ENCODE measurements around the gene CHMP2A. TPM values are rescaled to one million over a fixed set of nuclear protein-coding genes. Genes with fewer than 3 reads are reported as not detected.

Gene CHMP2A
- total RNA-seq, 1 donor from 2014 or later, result 132 TPM

GRCh38 chr19:58568453-58569130 lies 13.7 kb upstream of the CHMP2A start:
- Mint-ChIP-seq H3K27ac (ENCODE audit: unreplicated experiment) (no peak overlapping the region), H3K36me3 (ENCODE audit: unreplicated experiment) (no peaks in the 10 kb centered on the region), H3K4me1 (ENCODE audit: unreplicated experiment) (peaks cover 12% of the 10 kb centered on the region), H3K9me3 (ENCODE audit: unreplicated experiment) (no peaks in the 10 kb centered on the region), H3K27me3 (ENCODE audit: unreplicated experiment) (no peaks in the 10 kb centered on the region), H3K4me3 (ENCODE audit: unreplicated experiment) (no peak overlapping the region)
- DNase-seq (ENCODE audit: extremely low spot score, unreplicated experiment), result no peak
- TF ChIP-seq CTCF (IDR thresholded peaks at IDR 0.05), result no peak

GRCh38 chr19:58566989-58567388 lies 12.1 kb upstream of the CHMP2A start:
- DNase-seq (ENCODE audit: extremely low spot score, unreplicated experiment), result no peak
- no peaks in the 10 kb centered on the region for H3K9me3 Mint-ChIP-seq (ENCODE audit: unreplicated experiment)
- TF ChIP-seq CTCF (IDR thresholded peaks at IDR 0.05), result no peak
- H3K4me1 Mint-ChIP-seq (ENCODE audit: unreplicated experiment), result peaks cover 3% of the 10 kb centered on the region
- no peaks in the 10 kb centered on the region for H3K27me3 Mint-ChIP-seq (ENCODE audit: unreplicated experiment)
- H3K4me3 Mint-ChIP-seq (ENCODE audit: unreplicated experiment), result no peak overlapping the region
- H3K27ac Mint-ChIP-seq (ENCODE audit: unreplicated experiment), result no peak overlapping the region
- H3K36me3 Mint-ChIP-seq (ENCODE audit: unreplicated experiment), result no peaks in the 10 kb centered on the region

GRCh38 chr19:58563823-58564222 lies 8.9 kb upstream of the CHMP2A start:
- Mint-ChIP-seq H3K27me3 (ENCODE audit: unreplicated experiment) (no peaks in the 10 kb centered on the region), H3K36me3 (ENCODE audit: unreplicated experiment) (no peaks in the 10 kb centered on the region), H3K4me1 (ENCODE audit: unreplicated experiment) (peaks cover 8% of the 10 kb centered on the region), H3K27ac (ENCODE audit: unreplicated experiment) (peak overlapping the region; percentile 38), H3K9me3 (ENCODE audit: unreplicated experiment) (no peaks in the 10 kb centered on the region), H3K4me3 (ENCODE audit: unreplicated experiment) (no peak overlapping the region)
- no peak for DNase-seq (ENCODE audit: extremely low spot score, unreplicated experiment)
- TF ChIP-seq CTCF (IDR thresholded peaks at IDR 0.05), result no peak

GRCh38 chr19:58563034-58563573 lies 8.2 kb upstream of the CHMP2A start:
- H3K4me1 Mint-ChIP-seq (ENCODE audit: unreplicated experiment), result peaks cover 8% of the 10 kb centered on the region
- H3K9me3 Mint-ChIP-seq (ENCODE audit: unreplicated experiment), result no peaks in the 10 kb centered on the region
- TF ChIP-seq CTCF (IDR thresholded peaks at IDR 0.05), result no peak
- H3K4me3 Mint-ChIP-seq (ENCODE audit: unreplicated experiment), result no peak overlapping the region
- H3K27ac Mint-ChIP-seq (ENCODE audit: unreplicated experiment), result no peak overlapping the region
- H3K27me3 Mint-ChIP-seq (ENCODE audit: unreplicated experiment), result no peaks in the 10 kb centered on the region
- DNase-seq (ENCODE audit: extremely low spot score, unreplicated experiment), result no peak
- no peaks in the 10 kb centered on the region for H3K36me3 Mint-ChIP-seq (ENCODE audit: unreplicated experiment)

- Mint-ChIP-seq H3K27ac (ENCODE audit: unreplicated experiment) (no peak overlapping the region), H3K9me3 (ENCODE audit: unreplicated experiment) (no peaks in the 10 kb centered on the region), H3K27me3 (ENCODE audit: unreplicated experiment) (no peaks in the 10 kb centered on the region), H3K4me1 (ENCODE audit: unreplicated experiment) (peaks cover 12% of the 10 kb centered on the region), H3K4me3 (ENCODE audit: unreplicated experiment) (no peak overlapping the region), H3K36me3 (ENCODE audit: unreplicated experiment) (no peaks in the 10 kb centered on the region)
- no peak for DNase-seq (ENCODE audit: extremely low spot score, unreplicated experiment)
- TF ChIP-seq CTCF (IDR thresholded peaks at IDR 0.05), result no peak
Measured at GRCh38 chr19:58562122-58563033, 7.5 kb upstream of the CHMP2A start.

Measured in osteocyte (in vitro differentiated cells).